HepG2 (cell line): ENCODE measurements around the gene NEURL2. TPM values are rescaled to one million over a fixed set of nuclear protein-coding genes. Genes with fewer than 3 reads are reported as not detected.
A peak's percentile ranks its signal among the peaks of the same experiment; 100 is the strongest.

Source experiments
- ARNT2 ChIP-seq: sonication (generic); formaldehyde crosslinking; IDR thresholded peaks from 2 replicates; pipeline ENCODE4 v1.8.0; 2022; ENCODE audit warnings: mild to moderate bottlenecking, low read depth, missing genetic modification reagents, moderate library complexity
- CAMTA2 ChIP-seq: sonication (generic); formaldehyde crosslinking; IDR thresholded peaks from 2 replicates; pipeline ENCODE4 v1.4.0; 2020; ENCODE audit warnings: mild to moderate bottlenecking, missing genetic modification reagents, borderline replicate concordance
- E2F2 ChIP-seq: sonication (generic); formaldehyde crosslinking; IDR thresholded peaks from 2 replicates; pipeline ENCODE4 v1.4.0; 2020; ENCODE audit warnings: missing genetic modification reagents, borderline replicate concordance
- GPBP1L1 ChIP-seq: sonication (generic); formaldehyde crosslinking; IDR thresholded peaks from 2 replicates; pipeline ENCODE4 v1.5.0; 2020; ENCODE audit warnings: mild to moderate bottlenecking, missing genetic modification reagents
- HHEX ChIP-seq: IDR thresholded peaks from 2 replicates; pipeline ENCODE4 v1.6.1; 2016; ENCODE audit warnings: control low read depth
- HIVEP1 ChIP-seq: sonication (generic); formaldehyde crosslinking; IDR thresholded peaks from 2 replicates; pipeline ENCODE4 v1.4.0; 2020; ENCODE audit warnings: mild to moderate bottlenecking, missing genetic modification reagents
- MEIS2 ChIP-seq: sonication (generic); formaldehyde crosslinking; IDR thresholded peaks from 2 replicates; pipeline ENCODE4 v1.9.0; 2021; ENCODE audit warnings: mild to moderate bottlenecking, missing genetic modification reagents
- MTA1 ChIP-seq: sonication (generic); formaldehyde crosslinking; IDR thresholded peaks from 2 replicates; pipeline ENCODE4 v1.4.0; 2020; ENCODE audit warnings: missing genetic modification reagents, mild to moderate bottlenecking, borderline replicate concordance
- REPIN1 ChIP-seq: sonication (generic); formaldehyde crosslinking; IDR thresholded peaks from 2 replicates; pipeline ENCODE4 v1.8.0; 2022; ENCODE audit warnings: missing genetic modification reagents, low read depth, mild to moderate bottlenecking, borderline replicate concordance
- RNF219 ChIP-seq: sonication (generic); formaldehyde crosslinking; IDR thresholded peaks from 2 replicates; pipeline ENCODE4 v1.5.0; 2020; ENCODE audit warnings: mild to moderate bottlenecking, missing genetic modification reagents
- SP5 ChIP-seq: IDR thresholded peaks from 2 replicates; pipeline ENCODE4 v1.6.1; 2016; ENCODE audit warnings: low read depth, borderline replicate concordance
- ZBTB43 ChIP-seq: sonication (generic); formaldehyde crosslinking; conservative IDR thresholded peaks from 2 replicates; pipeline ENCODE4 v1.4.0; 2020; ENCODE audit warnings: missing genetic modification reagents
- ZKSCAN1 ChIP-seq: fragments of 150-350 bp; IDR thresholded peaks from 2 replicates; pipeline ENCODE4 v1.6.1; 2014; ENCODE audit warnings: low read length
- ZMAT3 ChIP-seq: sonication (generic); formaldehyde crosslinking; conservative IDR thresholded peaks from 2 replicates; pipeline ENCODE4 v1.7.0; 2021; ENCODE audit warnings: missing genetic modification reagents
- ZNF18 ChIP-seq: sonication (generic); formaldehyde crosslinking; IDR thresholded peaks from 2 replicates; pipeline ENCODE4 v1.8.0; 2022; ENCODE audit warnings: mild to moderate bottlenecking, missing genetic modification reagents; ENCODE audit not compliant: insufficient replicate concordance
- ZNF253 ChIP-seq: sonication (generic); formaldehyde crosslinking; IDR thresholded peaks from 2 replicates; pipeline ENCODE4 v1.8.0; 2022; ENCODE audit warnings: mild to moderate bottlenecking, missing genetic modification reagents, borderline replicate concordance
- ZNF563 ChIP-seq: sonication (generic); formaldehyde crosslinking; IDR thresholded peaks from 2 replicates; pipeline ENCODE4 v1.8.0; 2022; ENCODE audit warnings: mild to moderate bottlenecking, moderate library complexity, missing genetic modification reagents
- ZNF672 ChIP-seq: sonication (generic); formaldehyde crosslinking; IDR thresholded peaks from 2 replicates; pipeline ENCODE4 v1.8.1; 2022; ENCODE audit warnings: missing genetic modification reagents
- ZNF737 ChIP-seq: sonication (generic); formaldehyde crosslinking; IDR thresholded peaks from 2 replicates; pipeline ENCODE4 v1.5.0; 2020; ENCODE audit warnings: missing genetic modification reagents, mild to moderate bottlenecking, borderline replicate concordance
- ZNF788 ChIP-seq: sonication (generic); formaldehyde crosslinking; IDR thresholded peaks from 2 replicates; pipeline ENCODE4 v1.5.0; 2020; ENCODE audit warnings: mild to moderate bottlenecking, missing genetic modification reagents, borderline replicate concordance
- ZNF83 ChIP-seq: sonication (generic); formaldehyde crosslinking; IDR thresholded peaks from 2 replicates; pipeline ENCODE4 v1.4.0; 2020; ENCODE audit warnings: missing genetic modification reagents, mild to moderate bottlenecking, borderline replicate concordance
- polyA plus RNA-seq, 8 experiments: library from polyadenylated mRNA; depleted of rRNA in 3 of 8; stranded (reverse) in 7 of 8; unstranded in 1 of 8; fragments of >200 nt; fragmentation: Illumina TruSeq in 4 of 8; extraction: Trizol in 4 of 8; gene quantifications; 2 replicates each; pipeline versions ENCODE4 v1.2.1 to v1.2.3, GENCODE V29; 2011 to 2016; ENCODE audit warnings: low read depth in 4 of 8, missing spikeins in 1 of 8, mixed read lengths in 1 of 8; ENCODE audit not compliant: insufficient read depth in 1 of 8
- total RNA-seq, 5 experiments: library from RNA; depleted of rRNA; stranded (reverse); fragments of >200 nt; fragmentation: Illumina TruSeq; extraction: Trizol; gene quantifications; 2 replicates each; pipeline ENCODE4 v1.2.3, GENCODE V29; 2016; ENCODE audit warnings: low read depth in 1 of 5

The NEURL2 gene
- total and polyA plus RNA-seq, 2 of the 13 experiments (the other 11 are each of a cell fraction or from before 2014, with no cell fraction given), result 7.2 to 9.7 TPM

- TF ChIP-seq ZKSCAN1, result no peak
- TF ChIP-seq ZNF788 (CRISPR knock-in tag), result peak; percentile 99; the same call in 1 of the 2 replicates
- TF ChIP-seq ZNF737 (CRISPR knock-in tag), result no peak
- peak; percentile 92 for TF ChIP-seq ARNT2 (CRISPR knock-in tag)
- TF ChIP-seq ZNF563 (CRISPR knock-in tag), result peak; percentile 98
- peak; percentile 75; the same call in 1 of the 2 replicates for TF ChIP-seq MTA1 (CRISPR knock-in tag)
- TF ChIP-seq HHEX, result no peak
- peak; percentile 94 for TF ChIP-seq SP5
- peak; percentile 68 for TF ChIP-seq E2F2 (CRISPR knock-in tag)
- peak; percentile 98; the same call in 1 of the 2 replicates for TF ChIP-seq CAMTA2 (CRISPR knock-in tag)
- TF ChIP-seq ZBTB43 (CRISPR knock-in tag), result no peak; the same call in 1 of the 2 replicates
- TF ChIP-seq ZNF672 (CRISPR knock-in tag), result no peak; the same call in 1 of the 2 replicates
- TF ChIP-seq ZMAT3 (CRISPR knock-in tag), result peak; percentile 99
- peak; percentile 77; the same call in 1 of the 2 replicates for TF ChIP-seq REPIN1 (CRISPR knock-in tag)
- TF ChIP-seq HIVEP1, result peak; percentile 88
- no peak for TF ChIP-seq GPBP1L1 (CRISPR knock-in tag)
- TF ChIP-seq MEIS2, result peak; percentile 80
- TF ChIP-seq ZNF83, result 0 out of 2 replicates have a peak, but pooled peaks have one; percentile 29
- peak; percentile 90 for TF ChIP-seq ZNF18
- TF ChIP-seq ZNF253 (CRISPR knock-in tag), result peak; percentile 62
- TF ChIP-seq RNF219, result no peak
Measured at GRCh38 chr20:45934586-45935415, 43.8 kb upstream of the NEURL2 start, which contains the start of gene PCIF1 (continued).
